ENCODE data around the gene ASPG.

ASPG gene

DNA sequence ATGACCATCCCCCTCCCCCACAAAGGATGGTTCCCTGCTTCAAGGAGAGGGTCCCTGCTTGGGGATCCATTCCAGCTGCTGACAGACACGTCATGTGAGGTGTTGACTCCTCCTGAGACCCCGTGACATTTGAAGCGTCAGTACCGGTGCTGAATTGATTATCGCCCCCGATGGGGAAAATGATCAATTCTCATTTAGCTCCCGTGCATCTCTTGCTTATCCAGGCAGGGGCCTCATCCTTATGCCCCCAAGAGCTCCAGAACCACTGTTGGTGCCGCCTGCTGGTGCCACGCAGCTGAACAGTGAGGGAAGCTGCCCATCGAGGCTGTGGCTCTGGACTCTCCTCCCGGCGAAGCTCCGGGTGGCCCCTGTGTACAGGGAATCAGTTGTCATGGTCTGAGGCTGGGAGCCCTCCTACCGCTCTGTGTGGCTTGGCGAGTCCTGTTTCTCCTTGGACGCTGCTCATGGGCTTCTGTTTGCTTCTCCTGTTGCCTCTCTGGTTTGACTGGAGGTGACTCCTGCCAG is 57.5 kb downstream of the ASPG start:
- TF ChIP-seq CTCF (conservative IDR thresholded peaks at IDR 0.05; ENCODE audit: low read depth, low read length) = no peak
- DNase-seq (ENCODE audit: low read depth) = no peak

GRCh38 chr14:104143521-104144452 is 58.3 kb downstream of the ASPG start:
- no peak for DNase-seq (ENCODE audit: low read depth)
- H3K4me3 ChIP-seq (ENCODE audit: low read length) = no peak overlapping the region
- no peak for TF ChIP-seq CTCF (conservative IDR thresholded peaks at IDR 0.05; ENCODE audit: low read depth, low read length)

More for the DNA sequence above, 57.5 kb downstream of the ASPG start:
- H3K4me3 ChIP-seq (ENCODE audit: low read length) = no peak overlapping the region

- DNase-seq (ENCODE audit: low read depth) = no peak
- no peak overlapping the region for H3K4me3 ChIP-seq (ENCODE audit: low read length)
- no peak for TF ChIP-seq CTCF (conservative IDR thresholded peaks at IDR 0.05; ENCODE audit: low read depth, low read length)
These were observed 58.9 kb downstream of the ASPG start for GRCh38 chr14:104144453-104144790.

DNA sequence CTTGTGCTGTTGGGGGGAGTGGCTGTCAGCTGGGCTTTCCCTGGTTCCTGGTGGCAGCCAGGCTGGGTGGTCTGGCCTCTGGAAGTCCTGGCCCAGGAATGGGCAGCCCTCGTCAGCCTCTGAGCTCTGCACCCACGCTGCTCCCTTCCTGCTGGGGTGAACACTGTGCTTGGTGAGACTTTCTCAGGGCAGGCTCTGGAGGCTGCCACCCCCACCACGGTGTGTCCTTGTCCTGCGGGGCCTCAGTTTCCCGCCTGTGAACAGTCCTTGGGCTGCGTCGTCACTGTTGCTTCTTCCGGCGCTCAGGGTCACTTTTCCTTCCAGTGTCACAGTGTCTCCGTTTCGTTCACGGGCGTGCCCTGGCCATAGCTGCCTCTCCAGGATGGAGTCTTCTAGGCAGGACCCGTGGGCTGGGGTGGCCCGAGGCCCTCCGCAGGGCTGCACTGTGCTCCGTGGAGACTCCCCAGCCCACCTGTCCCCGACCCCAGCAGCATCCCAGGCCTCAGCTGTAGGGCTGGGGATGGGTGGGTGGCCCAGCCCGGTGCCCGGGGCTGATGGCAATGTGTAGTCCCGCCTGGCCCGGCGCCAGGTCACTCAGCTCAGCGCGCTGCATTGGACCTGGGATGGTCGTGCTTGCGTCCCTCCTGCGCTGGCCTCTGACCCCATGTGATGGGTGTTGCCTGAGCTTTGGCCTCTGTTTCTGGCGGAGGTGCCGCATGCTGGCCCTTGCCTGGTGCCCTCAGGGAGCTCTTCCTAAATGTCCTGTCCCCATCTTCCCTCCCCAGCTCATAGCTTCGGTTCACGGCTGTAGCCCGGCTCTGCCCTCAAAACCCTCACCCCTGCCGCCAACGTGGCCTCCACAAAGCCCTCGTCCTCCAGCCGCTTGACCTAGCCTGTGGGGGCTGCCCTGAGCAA is 59.7 kb downstream of the ASPG start:
- no peak for DNase-seq (ENCODE audit: low read depth)
- no peak overlapping the region for H3K4me3 ChIP-seq (ENCODE audit: low read length)
- no peak for TF ChIP-seq CTCF (conservative IDR thresholded peaks at IDR 0.05; ENCODE audit: low read depth, low read length)

GRCh38 chr14:104145826-104146601 is 60.5 kb downstream of the ASPG start:
- no peak for TF ChIP-seq CTCF (conservative IDR thresholded peaks at IDR 0.05; ENCODE audit: low read depth, low read length)
- no peak for DNase-seq (ENCODE audit: low read depth)

GRCh38 chr14:104146651-104147345 is 61.3 kb downstream of the ASPG start:
- H3K4me3 ChIP-seq (ENCODE audit: low read length) = no peak overlapping the region
- no peak for TF ChIP-seq CTCF (conservative IDR thresholded peaks at IDR 0.05; ENCODE audit: low read depth, low read length)
- no peak for DNase-seq (ENCODE audit: low read depth)

More at GRCh38 chr14:104145826-104146601, 60.5 kb downstream of the ASPG start:
- H3K4me3 ChIP-seq (ENCODE audit: low read length) = no peak overlapping the region
